HepG2 (cell line): Measurements from ENCODE around the gene TMEM39A. TPM values are rescaled to one million over a fixed set of nuclear protein-coding genes. Genes with fewer than 3 reads are reported as not detected.
A peak's percentile ranks its signal among the peaks of the same experiment; 100 is the strongest.

ENCODE experiments used
- ARID5B ChIP-seq: IDR thresholded peaks from 2 replicates; pipeline ENCODE4 v1.4.0; 2020; ENCODE audit warnings: mild to moderate bottlenecking, missing genetic modification reagents
- ARNTL ChIP-seq: sonication (generic); formaldehyde crosslinking; IDR thresholded peaks from 2 replicates; pipeline ENCODE4 v1.4.0; 2020; ENCODE audit warnings: mild to moderate bottlenecking, missing genetic modification reagents
- CAMTA2 ChIP-seq: sonication (generic); formaldehyde crosslinking; IDR thresholded peaks from 2 replicates; pipeline ENCODE4 v1.4.0; 2020; ENCODE audit warnings: mild to moderate bottlenecking, missing genetic modification reagents, borderline replicate concordance
- CCDC6 ChIP-seq: sonication (generic); formaldehyde crosslinking; IDR thresholded peaks from 2 replicates; pipeline ENCODE4 v1.8.1; 2022; ENCODE audit warnings: mild to moderate bottlenecking, missing genetic modification reagents, moderate library complexity
- GPN1 ChIP-seq: sonication (generic); formaldehyde crosslinking; IDR thresholded peaks from 2 replicates; pipeline ENCODE4 v1.5.1; 2020; ENCODE audit warnings: missing genetic modification reagents, borderline replicate concordance
- HNRNPL ChIP-seq: fragments of 200-400 bp; formaldehyde crosslinking; IDR thresholded peaks from 2 replicates; pipeline ENCODE4 v1.6.1; 2017; ENCODE audit warnings: mild to moderate bottlenecking, low read depth, low read length
- MAZ ChIP-seq, 2 experiments: sonication (generic) in 1 of 2; formaldehyde crosslinking in 1 of 2; IDR thresholded peaks; 2 replicates each; pipeline versions ENCODE4 v1.5.0 to v1.6.1; 2012 to 2020; ENCODE audit warnings: low read depth in 2 of 2, mild to moderate bottlenecking in 2 of 2, borderline replicate concordance in 1 of 2, improper control_type of control experiment in 1 of 2, low read length in 1 of 2, missing genetic modification reagents in 1 of 2, moderate library complexity in 1 of 2
- MEIS1 ChIP-seq: sonication (generic); formaldehyde crosslinking; IDR thresholded peaks from 2 replicates; pipeline ENCODE4 v1.9.0; 2021; ENCODE audit warnings: mild to moderate bottlenecking, missing genetic modification reagents, moderate library complexity, borderline replicate concordance
- MYC ChIP-seq: sonication (generic); formaldehyde crosslinking; IDR thresholded peaks from 2 replicates; pipeline ENCODE4 v1.9.0; 2021; ENCODE audit warnings: missing genetic modification reagents, borderline replicate concordance
- NFE2L2 ChIP-seq: fragments of 150-350 bp; IDR thresholded peaks from 2 replicates; pipeline ENCODE4 v1.6.1; 2014; ENCODE audit warnings: low read length
- NFYB ChIP-seq: sonication (generic); formaldehyde crosslinking; IDR thresholded peaks from 2 replicates; pipeline ENCODE4 v1.4.0; 2020; ENCODE audit warnings: missing genetic modification reagents
- PLRG1 ChIP-seq: fragments of 450-650 bp; conservative IDR thresholded peaks from 2 replicates; pipeline ENCODE4 v1.6.1; 2016
- RFX3 ChIP-seq: IDR thresholded peaks from 2 replicates; pipeline ENCODE4 v1.6.1; 2016; ENCODE audit warnings: missing biosample characterization, missing genetic modification reagents
- RXRB ChIP-seq: IDR thresholded peaks from 2 replicates; pipeline ENCODE4 v1.6.1; 2016; ENCODE audit warnings: borderline replicate concordance, missing genetic modification reagents, missing compliant biosample characterization
- SRF ChIP-seq: IDR thresholded peaks from 2 replicates; pipeline ENCODE4 v1.6.1; 2011; ENCODE audit warnings: mild to moderate bottlenecking, low read depth, low read length, moderate library complexity
- SUZ12 ChIP-seq: fragments of 150-350 bp; IDR thresholded peaks from 2 replicates; pipeline ENCODE4 v1.6.1; 2014; ENCODE audit warnings: low read depth, low read length
- TGIF2 ChIP-seq: IDR thresholded peaks from 2 replicates; pipeline ENCODE4 v1.6.1; 2016; ENCODE audit warnings: control low read depth, missing compliant biosample characterization
- ZFP1 ChIP-seq: IDR thresholded peaks from 2 replicates; pipeline ENCODE4 v1.6.1; 2016
- ZFP62 ChIP-seq: sonication (generic); formaldehyde crosslinking; IDR thresholded peaks from 2 replicates; pipeline ENCODE4 v1.4.0; 2020; ENCODE audit warnings: missing genetic modification reagents
- ZNF160 ChIP-seq: sonication (generic); formaldehyde crosslinking; IDR thresholded peaks from 2 replicates; pipeline ENCODE4 v1.8.0; 2022; ENCODE audit warnings: mild to moderate bottlenecking, inconsistent platforms, missing genetic modification reagents
- ZNF225 ChIP-seq: sonication (generic); formaldehyde crosslinking; IDR thresholded peaks from 2 replicates; pipeline ENCODE4 v1.4.0; 2020; ENCODE audit warnings: mild to moderate bottlenecking, missing genetic modification reagents
- ZNF264 ChIP-seq: sonication (generic); formaldehyde crosslinking; IDR thresholded peaks from 2 replicates; pipeline ENCODE4 v1.4.0; 2020; ENCODE audit warnings: missing genetic modification reagents
- ZNF282 ChIP-seq: fragments of 450-650 bp; IDR thresholded peaks from 2 replicates; pipeline ENCODE4 v1.6.1; 2018; ENCODE audit not compliant: partially characterized antibody
- ZNF598 ChIP-seq: sonication (generic); formaldehyde crosslinking; IDR thresholded peaks from 2 replicates; pipeline ENCODE4 v1.5.1; 2020; ENCODE audit warnings: mild to moderate bottlenecking, missing genetic modification reagents, borderline replicate concordance
- ZNF607 ChIP-seq: sonication (generic); formaldehyde crosslinking; IDR thresholded peaks from 2 replicates; pipeline ENCODE4 v1.5.1; 2020; ENCODE audit warnings: missing genetic modification reagents, mild to moderate bottlenecking, borderline replicate concordance
- ZNF619 ChIP-seq: sonication (generic); formaldehyde crosslinking; IDR thresholded peaks from 2 replicates; pipeline ENCODE4 v1.4.0; 2020; ENCODE audit warnings: mild to moderate bottlenecking, missing genetic modification reagents
- ZNF781 ChIP-seq: sonication (generic); formaldehyde crosslinking; IDR thresholded peaks from 2 replicates; pipeline ENCODE4 v1.5.1; 2020; ENCODE audit warnings: borderline replicate concordance, mild to moderate bottlenecking, missing genetic modification reagents; ENCODE audit errors: not compliant biosample characterization
- polyA plus RNA-seq, 8 experiments: library from polyadenylated mRNA; depleted of rRNA in 3 of 8; stranded (reverse) in 7 of 8; unstranded in 1 of 8; fragments of >200 nt; fragmentation: Illumina TruSeq in 4 of 8; extraction: Trizol in 4 of 8; gene quantifications; 2 replicates each; pipeline versions ENCODE4 v1.2.1 to v1.2.3, GENCODE V29; 2011 to 2016; ENCODE audit warnings: low read depth in 4 of 8, missing spikeins in 1 of 8, mixed read lengths in 1 of 8; ENCODE audit not compliant: insufficient read depth in 1 of 8
- total RNA-seq, 5 experiments: library from RNA; depleted of rRNA; stranded (reverse); fragments of >200 nt; fragmentation: Illumina TruSeq; extraction: Trizol; gene quantifications; 2 replicates each; pipeline ENCODE4 v1.2.3, GENCODE V29; 2016; ENCODE audit warnings: low read depth in 1 of 5

TMEM39A gene
- total and polyA plus RNA-seq, 2 of the 13 experiments (the other 11 are each of a cell fraction or from before 2014, with no cell fraction given): 55.8 to 64.9 TPM

- TF ChIP-seq CAMTA2 (CRISPR knock-in tag): 0 out of 2 replicates have a peak, but pooled peaks have one; percentile 53
- TF ChIP-seq RFX3 (CRISPR knock-in tag): no peak
- no peak; the same call in 1 of the 2 replicates for TF ChIP-seq SUZ12
- peak; percentile 69 for TF ChIP-seq TGIF2 (CRISPR knock-in tag)
- no peak for TF ChIP-seq PLRG1
- TF ChIP-seq ZNF781 (CRISPR knock-in tag): no peak
- TF ChIP-seq SRF: peak; percentile 66; the same call in 1 of the 2 replicates
- TF ChIP-seq HNRNPL: 0 out of 2 replicates have a peak, but pooled peaks have one; percentile 28
- no peak; the same call in 1 of the 2 replicates for TF ChIP-seq ZNF264 (CRISPR knock-in tag)
- TF ChIP-seq NFE2L2: no peak
- TF ChIP-seq CCDC6 (CRISPR knock-in tag): peak; percentile 94
- TF ChIP-seq ZNF619: 0 out of 2 replicates have a peak, but pooled peaks have one; percentile 33
- TF ChIP-seq ZNF160 (CRISPR knock-in tag): peak; percentile 91
- TF ChIP-seq ZFP62 (CRISPR knock-in tag): no peak
- 0 out of 2 replicates have a peak, but pooled peaks have one; percentile 16 for TF ChIP-seq NFYB (CRISPR knock-in tag)
- TF ChIP-seq ARID5B (CRISPR knock-in tag): peak; percentile 76
- TF ChIP-seq MEIS1: no peak; the same call in 1 of the 2 replicates
- no peak for TF ChIP-seq GPN1 (CRISPR knock-in tag)
- TF ChIP-seq MAZ (IDR thresholded peaks at IDR 0.05; ENCODE audit: borderline replicate concordance, low read depth, low read length): peak; percentile 73
- TF ChIP-seq MAZ (CRISPR knock-in tag; IDR thresholded peaks at IDR 0.05; ENCODE audit: low read depth): peak; percentile 50; the same call in 1 of the 2 replicates
- no peak for TF ChIP-seq ZNF282
- TF ChIP-seq MYC (CRISPR knock-in tag): peak; percentile 94; the same call in 1 of the 2 replicates
- TF ChIP-seq ZNF598 (CRISPR knock-in tag): peak; percentile 84; the same call in 1 of the 2 replicates
- peak; percentile 84; the same call in 1 of the 2 replicates for TF ChIP-seq ZFP1 (CRISPR knock-in tag)
- peak; percentile 79 for TF ChIP-seq RXRB (CRISPR knock-in tag)
- TF ChIP-seq ZNF225 (CRISPR knock-in tag): no peak; the same call in 1 of the 2 replicates
- TF ChIP-seq ZNF607 (CRISPR knock-in tag): 0 out of 2 replicates have a peak, but pooled peaks have one; percentile 18
- peak; percentile 41; the same call in 1 of the 2 replicates for TF ChIP-seq ARNTL (CRISPR knock-in tag)
Measured at GRCh38 chr3:119463171-119464169, at the start of gene TMEM39A (continued).
